Stimulated activated CD4-positive, alpha-beta T cell treated with anti-CD3 and anti-CD28 coated beads, Interleukin-4, amount 100 ng/mL, for 4 hours (primary cell): ENCODE data around the gene SRRD.

Experiments
- DNase-seq, 2 experiments: peaks; one replicate each; pipeline ENCODE4 v3.0.0-alpha.2; 2020

SRRD gene

GRCh38 chr22:26484360-26484706 lies 656 bp downstream of the SRRD start:
- no peak for DNase-seq

- no peak for DNase-seq
Observed at GRCh38 chr22:26485013-26485412, 1.3 kb downstream of the SRRD start.

GRCh38 chr22:26485806-26486390 lies 2.2 kb downstream of the SRRD start:
- no peak for DNase-seq

- no peak for DNase-seq
Observed at GRCh38 chr22:26486394-26486793, 2.7 kb downstream of the SRRD start.

GRCh38 chr22:26487996-26488395 lies 4.3 kb downstream of the SRRD start:
- no peak for DNase-seq

GRCh38 chr22:26489447-26490036 lies 5.9 kb downstream of the SRRD start:
- DNase-seq = no peak

- DNase-seq = no peak
Observed at GRCh38 chr22:26492220-26492619, 8.5 kb downstream of the SRRD start.

- no peak for DNase-seq
Observed at GRCh38 chr22:26494506-26494905, 10.8 kb downstream of the SRRD start.

GRCh38 chr22:26496456-26496855 lies 12.8 kb downstream of the SRRD start:
- no peak for DNase-seq

GRCh38 chr22:26499188-26499703 lies 15.6 kb downstream of the SRRD start:
- no peak for DNase-seq

GRCh38 chr22:26501996-26502395 lies 18.3 kb downstream of the SRRD start:
- no peak for DNase-seq

GRCh38 chr22:26502688-26503561 lies 19.2 kb downstream of the SRRD start:
- DNase-seq = peak; percentile 22 to 28

GRCh38 chr22:26503758-26504157 lies 20.1 kb downstream of the SRRD start:
- DNase-seq = no peak

- no peak for DNase-seq
Observed at GRCh38 chr22:26508148-26508547, 24.5 kb downstream of the SRRD start.

- DNase-seq = peak; percentile 85 to 92
Observed at GRCh38 chr22:26512149-26512793, 28.6 kb downstream of the SRRD start, which contains the start of gene TFIP11. Gene TFIP11, minus strand, starts transcription at chr22:26512473. Its CDS starts 2,201 bp downstream, at chr22:26510272.

- DNase-seq = no peak
Observed at GRCh38 chr22:26513838-26514237, 30.2 kb downstream of the SRRD start.

GRCh38 chr22:26514419-26515161 lies 30.9 kb downstream of the SRRD start:
- DNase-seq = no peak

GRCh38 chr22:26515931-26516330 lies 32.3 kb downstream of the SRRD start:
- no peak for DNase-seq

GRCh38 chr22:26516503-26516902 lies 32.8 kb downstream of the SRRD start:
- no peak for DNase-seq

GRCh38 chr22:26517429-26517828 lies 33.8 kb downstream of the SRRD start:
- no peak for DNase-seq

- DNase-seq = no peak
Observed at GRCh38 chr22:26522012-26522411, 38.3 kb downstream of the SRRD start.

GRCh38 chr22:26522592-26522991 lies 38.9 kb downstream of the SRRD start:
- DNase-seq = no peak

- no peak for DNase-seq
Observed at GRCh38 chr22:26524870-26525269, 41.2 kb downstream of the SRRD start.
